Activated CD8-positive, alpha-beta memory T cell treated with anti-CD3 and anti-CD28 coated beads, Interleukin-2, amount 50 U/mL, for 24 hours (primary cell): ENCODE data around the gene PCDHA1.
A peak's percentile ranks its signal among the peaks of the same experiment; 100 is the strongest.

ENCODE experiments used
- DNase-seq: peaks from one replicate; pipeline ENCODE4 v3.0.0-alpha.2; 2020; ENCODE audit errors: extremely low read depth

The PCDHA1 gene

DNA sequence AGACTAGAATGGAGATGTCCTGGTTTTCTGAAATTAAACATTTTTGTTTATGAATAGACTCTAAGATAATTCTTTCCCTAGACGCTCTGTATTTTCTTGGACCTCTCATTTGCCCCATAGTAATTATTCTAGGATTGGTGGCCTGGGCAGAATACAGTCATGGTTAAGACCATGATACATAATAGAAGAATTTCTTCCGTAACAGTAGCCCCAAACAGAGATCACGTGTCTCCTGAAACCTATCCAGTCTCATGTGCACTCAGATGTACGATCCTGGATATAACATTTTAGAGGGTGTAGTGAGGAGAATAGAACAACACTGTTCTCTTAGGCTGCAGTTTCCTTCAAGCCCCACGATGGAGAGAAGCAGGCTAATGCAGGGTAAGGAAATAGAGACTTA lies 202.7 kb downstream of the PCDHA1 start:
- no peak for DNase-seq

DNA sequence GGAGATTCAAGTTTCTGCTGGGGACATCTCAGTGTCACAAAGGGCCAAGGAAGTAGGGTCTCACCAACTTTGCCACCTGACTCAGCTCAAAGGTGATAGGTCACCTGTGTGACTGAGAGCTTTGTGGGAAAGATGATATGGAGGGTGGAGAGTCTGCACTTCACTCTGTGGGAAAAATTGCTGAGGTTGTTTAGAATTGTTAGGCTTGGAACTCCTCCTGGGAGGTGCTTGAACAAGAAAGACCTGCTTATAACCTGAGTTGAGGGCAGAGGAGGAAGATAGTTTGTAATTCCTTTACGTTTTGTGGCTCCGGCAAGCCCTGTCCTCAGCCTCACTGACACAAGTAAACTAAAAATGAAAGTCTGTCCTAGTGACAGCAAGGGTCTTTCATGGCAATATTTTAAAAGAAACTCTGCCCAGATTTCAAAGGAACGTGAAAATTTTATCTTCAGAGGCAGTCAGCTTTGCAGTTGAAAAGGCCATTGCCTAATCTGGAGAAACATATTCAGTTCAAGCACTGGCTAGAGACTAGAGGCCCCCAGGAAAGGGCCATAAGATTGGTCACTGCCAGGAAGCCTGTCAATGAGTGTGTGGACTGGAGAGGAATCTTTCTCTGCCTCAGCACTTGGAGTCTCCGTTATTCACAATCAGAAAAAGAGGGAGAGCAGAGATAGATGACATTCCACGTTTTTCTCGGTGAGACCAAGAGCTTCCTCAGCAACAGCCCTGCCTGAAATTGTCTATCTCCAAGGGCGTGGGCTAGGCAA lies 203.5 kb downstream of the PCDHA1 start:
- DNase-seq = no peak

DNA sequence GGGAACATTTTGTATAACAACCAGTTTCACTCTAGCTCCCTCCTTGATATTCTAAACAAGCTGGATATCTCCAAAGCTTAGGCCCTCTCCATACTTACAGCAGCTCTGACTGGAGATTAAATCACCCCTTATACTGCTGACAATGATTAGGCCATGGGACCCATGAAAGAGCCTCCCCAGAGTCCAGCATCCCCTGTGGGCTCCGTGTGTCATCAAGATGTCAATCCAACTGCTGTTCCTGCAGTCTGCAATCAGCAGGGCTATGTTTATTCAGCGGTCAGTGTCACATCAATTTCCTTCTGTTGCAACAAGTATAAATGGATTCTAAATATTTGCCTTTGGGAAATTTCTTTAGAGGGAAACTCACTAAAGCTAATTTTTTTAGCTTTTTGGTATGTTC lies 206.9 kb downstream of the PCDHA1 start:
- no peak for DNase-seq

- no peak for DNase-seq
Measured at GRCh38 chr5:140996060-140996459, 210.1 kb downstream of the PCDHA1 start.

GRCh38 chr5:140998921-140999410 lies 213.0 kb downstream of the PCDHA1 start:
- no peak for DNase-seq

DNA sequence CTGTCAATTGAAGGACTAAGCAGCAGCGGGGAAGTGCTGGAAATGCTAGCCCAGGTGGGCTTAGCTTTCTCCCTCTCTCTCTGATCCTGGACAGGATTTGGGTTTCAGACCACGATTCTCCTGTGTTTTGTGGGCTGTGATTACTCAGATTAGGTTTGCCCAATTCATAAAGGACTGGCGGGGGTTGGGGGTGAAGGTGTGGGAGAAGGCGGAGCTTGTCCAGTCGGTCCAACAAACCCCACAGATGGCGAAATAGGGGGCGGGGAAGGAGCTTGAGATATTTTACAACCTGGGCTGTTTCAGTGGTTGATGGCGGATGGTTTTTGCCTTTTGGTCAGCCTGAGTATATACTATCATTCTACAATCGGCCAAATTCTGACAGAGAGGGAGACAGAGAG lies 215.5 kb downstream of the PCDHA1 start:
- no peak for DNase-seq

DNA sequence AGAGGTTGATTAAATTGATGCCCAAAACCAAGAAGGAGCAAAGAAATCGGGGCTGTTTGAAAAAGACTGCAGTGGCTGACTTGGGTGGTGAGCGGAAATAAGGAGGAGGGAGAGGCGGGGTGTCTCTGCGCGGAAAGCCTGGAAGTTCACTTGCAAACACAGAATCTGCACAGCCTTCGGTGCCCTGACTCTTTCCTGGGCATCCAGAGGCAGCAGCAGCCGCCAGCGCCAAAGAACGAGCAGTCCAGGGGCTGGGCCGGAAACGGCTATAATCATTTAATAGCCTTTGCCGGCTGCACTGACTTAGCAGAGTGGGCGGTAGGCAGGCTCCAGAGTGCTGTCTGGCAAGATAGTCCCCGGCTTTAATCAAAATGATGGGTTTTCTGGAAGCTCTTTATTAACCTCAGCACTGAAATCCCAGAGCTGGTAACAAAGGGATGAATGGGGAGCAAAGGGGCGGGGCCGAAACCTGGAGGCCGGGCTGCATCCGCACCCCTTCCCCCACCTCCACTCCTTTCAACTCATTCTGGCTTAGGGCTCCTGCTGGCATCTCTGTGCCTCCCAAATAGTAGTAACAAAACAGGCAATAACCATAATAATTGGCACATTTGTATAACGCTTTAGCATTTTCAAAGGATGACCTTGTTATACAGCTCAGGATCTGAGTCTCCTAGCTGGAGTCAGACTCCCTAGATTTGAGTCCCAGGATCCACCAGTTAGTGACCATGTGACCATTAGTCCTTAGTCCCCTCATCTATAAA lies 216.1 kb downstream of the PCDHA1 start:
- DNase-seq = no peak

DNA sequence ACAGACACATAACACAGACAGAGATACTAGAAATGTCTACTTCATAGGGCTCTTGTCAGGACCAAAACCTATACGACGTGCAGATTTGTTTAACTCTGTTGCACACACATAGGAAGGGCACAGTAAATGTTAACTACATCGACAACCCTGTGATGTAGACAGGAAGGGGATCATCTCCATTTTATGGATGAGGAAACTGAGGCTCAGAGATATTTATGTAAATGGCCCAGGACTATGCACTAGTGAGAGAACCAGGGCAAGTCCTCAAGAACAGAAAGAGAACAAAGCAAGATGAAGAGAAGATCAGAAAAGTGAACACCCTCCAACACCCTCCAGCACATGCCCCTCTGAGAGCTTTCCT lies 216.6 kb downstream of the PCDHA1 start:
- no peak for DNase-seq

DNA sequence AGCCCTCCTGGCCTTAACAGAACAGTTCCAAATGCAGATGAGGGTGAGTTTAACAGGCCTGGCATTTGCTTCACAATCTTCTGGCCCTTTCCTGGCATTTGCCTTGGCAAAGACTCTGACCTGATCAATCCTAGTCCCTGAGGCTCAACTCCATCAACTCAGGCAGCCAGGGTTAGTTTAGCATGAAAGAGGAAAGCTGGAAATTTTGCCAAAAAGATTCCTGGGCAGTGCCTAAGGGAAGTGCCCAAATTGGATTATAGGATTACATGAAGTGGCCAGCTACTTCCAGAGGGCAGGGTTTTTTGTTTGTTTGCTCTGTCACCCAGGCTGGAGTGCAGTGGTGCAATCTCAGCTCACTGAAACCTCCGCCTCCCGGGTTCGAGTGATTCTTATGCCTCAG lies 217.1 kb downstream of the PCDHA1 start:
- DNase-seq = no peak

- DNase-seq = no peak
Measured at GRCh38 chr5:141003791-141004611, 218.1 kb downstream of the PCDHA1 start.

GRCh38 chr5:141007791-141008190 lies 221.9 kb downstream of the PCDHA1 start:
- no peak for DNase-seq

DNA sequence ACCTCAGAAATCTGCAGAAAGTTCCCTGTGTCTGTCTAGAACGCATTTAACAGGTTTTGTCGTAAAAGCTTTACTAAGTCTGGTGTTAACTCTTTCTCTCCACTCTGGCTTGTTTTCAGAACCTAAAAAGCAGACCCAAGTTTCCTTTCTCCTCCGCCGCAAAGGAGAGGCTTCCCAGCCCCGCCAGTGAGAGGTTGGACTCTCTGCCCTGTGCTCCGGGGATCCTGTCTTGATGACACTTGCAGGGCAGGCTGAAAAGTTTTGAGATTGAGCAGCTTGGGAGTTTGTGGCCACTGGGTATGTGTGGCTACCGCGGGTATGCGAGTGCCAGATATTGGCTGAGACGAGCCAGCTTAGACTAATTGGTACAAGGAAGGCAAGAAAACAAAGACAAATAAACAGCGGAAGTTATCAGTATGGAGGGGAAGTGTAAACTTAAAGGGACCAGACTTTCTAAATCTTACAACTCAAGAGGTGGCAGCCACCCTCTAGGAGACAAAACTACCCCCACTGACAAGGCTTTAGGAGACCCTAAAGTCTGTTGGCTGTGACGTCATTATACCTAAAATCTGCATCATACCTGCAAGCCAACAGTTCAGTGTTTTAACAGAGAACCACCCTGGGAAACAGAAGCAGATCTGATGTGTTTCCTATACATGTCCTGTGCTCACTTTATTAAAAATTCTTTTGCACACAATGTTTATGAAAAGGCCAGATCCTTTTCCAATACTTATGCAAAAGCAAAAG lies 224.3 kb downstream of the PCDHA1 start:
- no peak for DNase-seq

- no peak for DNase-seq
Measured at GRCh38 chr5:141017943-141018342, 232.0 kb downstream of the PCDHA1 start.

DNA sequence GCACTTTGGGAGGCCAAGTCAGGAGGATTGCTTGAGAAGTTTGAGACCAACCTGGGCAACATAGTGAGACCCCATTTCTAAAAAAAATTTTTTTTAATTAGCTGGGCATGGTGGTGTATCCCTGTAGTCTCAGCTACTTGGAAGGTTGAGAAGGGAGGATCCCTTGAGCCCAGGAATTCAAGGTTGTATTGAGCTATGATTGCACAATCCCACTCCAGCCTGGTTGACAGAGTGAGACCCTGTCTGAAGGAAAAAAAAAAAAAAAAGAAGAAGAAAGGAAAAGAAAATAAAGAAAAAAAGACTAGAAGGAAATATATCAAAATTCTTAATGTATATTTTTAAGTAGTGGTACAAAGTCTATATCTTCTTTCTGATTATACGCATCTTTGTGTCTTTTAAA lies 236.4 kb downstream of the PCDHA1 start:
- no peak for DNase-seq

DNA sequence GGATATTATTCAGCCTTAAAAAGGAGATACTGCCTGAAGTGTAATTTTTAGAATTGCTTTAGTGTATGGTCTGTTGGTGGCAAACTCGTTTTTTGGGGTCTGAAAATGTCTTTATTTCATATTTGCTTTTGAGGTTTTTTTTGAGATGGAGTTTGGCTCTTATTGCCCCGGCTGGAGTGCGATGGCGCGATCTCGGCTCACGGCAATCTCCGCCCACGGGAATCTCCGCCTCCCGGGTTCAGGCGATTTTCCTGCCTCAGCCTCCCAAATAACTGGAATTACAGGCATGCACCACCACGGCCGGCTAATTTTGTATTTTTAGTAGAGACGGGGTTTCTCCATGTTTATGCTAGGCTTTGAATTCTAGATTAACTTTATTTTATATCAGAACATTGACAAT lies 245.1 kb downstream of the PCDHA1 start:
- no peak for DNase-seq

DNA sequence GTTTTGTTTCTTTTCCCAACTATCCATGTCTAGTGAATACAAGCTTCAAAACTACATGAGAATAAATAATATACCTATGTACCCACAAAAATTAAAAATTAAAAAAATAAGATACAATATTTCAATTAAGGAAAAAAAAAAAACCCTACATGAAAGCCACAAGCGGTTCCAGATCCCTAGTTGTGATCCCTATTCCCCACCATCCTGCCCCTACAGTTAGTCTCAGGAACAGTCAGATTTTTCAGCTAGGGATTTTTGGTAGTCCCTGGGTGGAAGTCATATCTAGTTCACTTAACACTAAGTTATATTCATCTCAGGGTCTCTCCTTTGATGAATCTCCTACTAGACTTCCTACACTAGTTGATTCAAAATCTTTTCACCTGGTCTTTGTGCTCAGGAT lies 246.7 kb downstream of the PCDHA1 start:
- no peak for DNase-seq

DNA sequence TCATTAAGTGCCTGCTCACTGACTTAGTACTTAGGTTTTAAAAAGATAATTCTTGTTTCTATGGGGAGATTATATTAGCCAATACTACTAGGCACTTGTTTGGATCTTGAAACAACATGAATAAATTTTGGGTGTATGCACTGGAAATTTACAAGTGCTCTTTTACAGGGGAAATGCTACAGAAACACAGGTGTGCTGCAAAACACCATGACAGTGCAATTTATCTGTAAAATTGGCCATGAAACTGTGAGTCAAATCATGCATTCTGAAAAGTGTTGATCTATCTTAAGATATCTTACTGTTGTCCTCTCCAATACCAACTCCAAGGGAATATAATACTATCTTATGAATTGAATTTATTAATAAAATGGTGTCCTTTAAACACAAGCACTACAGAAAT lies 253.1 kb downstream of the PCDHA1 start:
- DNase-seq = no peak

GRCh38 chr5:141039517-141039916 lies 253.6 kb downstream of the PCDHA1 start:
- no peak for DNase-seq

- DNase-seq = no peak
Measured at GRCh38 chr5:141040093-141040770, 254.3 kb downstream of the PCDHA1 start.

GRCh38 chr5:141040771-141041426 lies 255.0 kb downstream of the PCDHA1 start:
- DNase-seq = peak; percentile 33

GRCh38 chr5:141041427-141041785 lies 255.5 kb downstream of the PCDHA1 start:
- no peak for DNase-seq
